Adrenal gland (tissue), 5 donors: ENCODE data around the gene MPC1.

Experiments
- CTCF ChIP-seq, 6 experiments: fragments of 450-650 bp in 4 of 6; fragments of 200-600 bp in 2 of 6; sonication (generic) in 1 of 6; IDR thresholded peaks; 1 replicate in 5 of 6; 2 replicates in 1 of 6; pipeline versions ENCODE4 v1.5.1 to v1.8.0; 2016 to 2021; ENCODE audit warnings: antibody characterized with exemption in 6 of 6, mild to moderate bottlenecking in 2 of 6, moderate library complexity in 1 of 6
- POLR2A ChIP-seq, 2 donors: fragments of 450-650 bp; IDR thresholded peaks; one replicate each; pipeline ENCODE4 v1.6.1; 2017; ENCODE audit warnings: antibody characterized with exemption in 2 of 2, mild to moderate bottlenecking in 2 of 2, moderate library complexity in 1 of 2
- donor health status: DM: no; HTN: no; CAD: no.

- no peak for TF ChIP-seq CTCF (IDR thresholded peaks at IDR 0.05)
- TF ChIP-seq POLR2A (IDR thresholded peaks at IDR 0.05), result no peak
Measured at GRCh38 chr6:166348305-166348949, 34.3 kb downstream of the MPC1 start.
